Fibroblast of skin of right quadriceps (primary cell): ENCODE data around the gene DCXR.

Experiments
- DNase-seq: peaks from one replicate; pipeline ENCODE4 v3.0.0-alpha.2; 2013

DCXR gene

DNA sequence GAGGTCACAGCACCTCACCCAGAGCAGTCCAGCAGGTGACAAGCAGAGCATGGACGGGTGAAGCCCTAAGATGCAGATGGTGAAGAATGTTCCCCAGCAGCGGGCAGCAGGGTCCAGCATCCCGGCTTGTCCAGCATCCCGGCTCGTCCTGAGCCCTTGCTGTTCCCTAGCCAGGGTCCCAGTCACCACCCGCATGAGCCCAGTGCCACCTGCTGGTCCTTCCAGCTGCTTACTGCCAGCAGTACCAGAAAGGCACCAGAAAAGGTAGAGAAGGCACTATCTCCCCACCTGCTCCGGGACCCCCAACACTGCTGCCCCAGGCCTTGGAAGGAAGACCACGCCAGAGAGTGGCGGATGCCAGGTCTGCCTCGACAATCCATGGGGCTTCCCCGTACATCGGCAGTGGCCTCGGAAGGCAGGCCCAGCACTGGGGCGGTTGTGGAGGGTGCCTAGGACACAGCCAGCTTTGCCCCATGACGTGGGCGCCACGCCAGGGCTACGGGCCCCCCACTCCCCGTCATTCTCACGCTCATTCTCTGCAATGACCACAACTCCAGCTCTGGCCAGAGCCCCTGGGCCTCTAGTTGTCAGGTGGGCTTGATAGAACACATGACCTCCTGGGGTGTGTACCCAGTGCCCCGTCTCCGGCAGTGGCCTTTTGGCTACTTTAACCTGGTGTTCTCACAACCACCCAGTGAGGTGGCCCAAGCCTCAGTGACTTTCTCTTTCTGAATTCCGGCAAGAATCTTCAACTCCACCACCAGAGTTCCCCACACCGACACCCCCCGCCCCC, 16.2 kb downstream of the DCXR start:
- DNase-seq = peak; percentile 59

DNA sequence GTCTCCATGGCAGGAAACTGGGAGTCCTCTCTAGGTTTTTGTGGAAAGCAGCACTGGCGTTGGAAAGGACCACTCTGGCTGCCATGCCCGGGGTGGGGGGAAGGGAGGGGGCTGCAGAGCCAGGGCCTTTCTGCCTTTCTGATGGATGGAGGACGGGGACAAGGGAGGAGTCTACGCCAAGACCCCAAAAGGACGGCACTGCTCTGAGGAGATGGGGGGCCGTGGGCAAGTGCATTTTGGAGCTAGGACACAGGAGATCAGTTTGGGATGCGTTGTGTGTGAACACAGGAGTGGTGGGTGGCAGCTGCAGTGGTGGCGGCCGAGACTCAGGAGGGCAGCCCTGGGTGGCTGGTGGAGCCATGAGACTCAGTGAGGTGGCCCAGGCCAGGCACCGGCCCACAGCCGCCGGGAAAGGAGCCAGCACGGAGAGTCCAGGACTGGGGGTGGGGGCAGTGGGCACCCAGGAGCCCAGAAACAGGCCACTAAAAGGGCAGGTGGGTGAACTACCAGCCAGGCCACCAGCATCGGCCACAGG, 16.9 kb downstream of the DCXR start:
- DNase-seq = no peak

DNA sequence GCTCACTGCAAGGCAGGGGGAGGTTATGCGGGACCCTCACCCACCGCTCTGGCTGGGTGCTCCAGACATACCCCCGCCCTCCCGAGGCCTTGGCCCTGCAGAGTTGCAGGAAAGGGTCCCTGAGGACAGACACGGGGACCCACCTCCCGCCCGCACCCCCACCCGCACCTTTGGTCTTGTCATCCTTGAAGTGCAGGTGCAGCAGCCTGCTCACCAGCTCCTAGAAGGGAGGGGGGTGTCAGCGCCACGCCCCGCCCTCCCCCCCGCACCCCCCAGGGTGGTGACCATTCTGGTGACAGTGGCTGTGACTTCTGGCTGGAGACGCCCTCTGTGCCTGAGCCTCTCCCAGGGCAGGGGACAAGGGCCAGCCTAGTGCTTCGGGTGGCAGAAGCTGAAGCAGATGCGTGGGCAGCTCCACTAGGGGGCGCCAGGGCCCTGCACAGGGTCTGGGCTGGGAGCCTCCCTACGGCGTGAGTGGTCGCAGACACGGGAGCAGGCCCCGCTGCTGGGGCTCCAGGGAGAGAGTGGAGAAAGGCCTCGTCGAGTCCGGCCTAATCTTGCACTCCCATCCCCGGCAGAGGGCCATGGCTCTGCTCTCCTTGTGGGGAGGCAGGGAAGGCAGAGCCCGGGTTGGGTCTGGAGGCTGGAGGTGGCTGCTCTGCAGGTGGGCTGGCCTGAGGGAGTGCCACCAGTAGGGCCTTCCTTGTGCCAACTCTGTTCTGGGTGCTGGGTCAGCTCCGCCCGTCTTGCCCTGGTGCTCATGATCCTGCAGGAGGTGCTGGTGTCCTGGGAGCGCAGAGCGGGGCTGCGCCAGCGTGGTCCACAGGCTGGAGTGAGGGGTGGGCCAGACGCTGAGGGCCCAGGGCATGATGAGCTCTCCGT, 17.6 kb downstream of the DCXR start:
- no peak for DNase-seq

DNA sequence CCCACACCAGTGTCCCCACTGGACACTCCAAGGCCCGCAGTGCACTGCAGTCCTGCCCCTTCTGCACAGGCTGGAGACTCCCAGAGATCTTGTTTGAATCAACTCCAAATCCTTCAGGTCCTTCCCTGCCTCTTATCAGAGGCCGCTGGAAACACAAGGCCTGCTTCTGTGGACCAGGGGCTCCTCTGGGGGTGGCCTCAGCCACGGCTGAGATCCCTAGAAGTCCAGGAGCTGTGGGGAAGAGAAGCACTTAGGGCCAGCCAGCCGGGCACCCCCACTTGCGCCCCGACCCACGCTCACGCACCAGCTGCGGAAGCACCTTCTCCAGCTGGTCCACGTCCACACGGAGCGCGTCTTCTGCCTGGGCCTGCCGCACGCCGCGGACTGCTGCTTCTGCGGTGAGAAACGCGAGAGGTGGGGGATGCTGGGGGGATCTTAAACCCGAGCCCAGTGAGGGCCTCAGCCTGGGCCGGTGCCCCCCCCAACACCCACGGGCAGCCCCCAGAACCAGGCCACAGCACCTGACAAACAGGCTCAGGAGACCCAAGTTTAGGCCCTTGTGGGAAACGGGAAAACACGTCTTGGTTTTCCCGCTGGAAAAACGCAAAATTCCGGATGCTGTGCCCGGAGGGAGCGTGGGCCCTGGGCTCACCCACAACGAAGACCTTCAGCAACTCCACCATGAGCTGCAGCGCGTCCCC, 18.4 kb downstream of the DCXR start:
- DNase-seq = no peak

DNA sequence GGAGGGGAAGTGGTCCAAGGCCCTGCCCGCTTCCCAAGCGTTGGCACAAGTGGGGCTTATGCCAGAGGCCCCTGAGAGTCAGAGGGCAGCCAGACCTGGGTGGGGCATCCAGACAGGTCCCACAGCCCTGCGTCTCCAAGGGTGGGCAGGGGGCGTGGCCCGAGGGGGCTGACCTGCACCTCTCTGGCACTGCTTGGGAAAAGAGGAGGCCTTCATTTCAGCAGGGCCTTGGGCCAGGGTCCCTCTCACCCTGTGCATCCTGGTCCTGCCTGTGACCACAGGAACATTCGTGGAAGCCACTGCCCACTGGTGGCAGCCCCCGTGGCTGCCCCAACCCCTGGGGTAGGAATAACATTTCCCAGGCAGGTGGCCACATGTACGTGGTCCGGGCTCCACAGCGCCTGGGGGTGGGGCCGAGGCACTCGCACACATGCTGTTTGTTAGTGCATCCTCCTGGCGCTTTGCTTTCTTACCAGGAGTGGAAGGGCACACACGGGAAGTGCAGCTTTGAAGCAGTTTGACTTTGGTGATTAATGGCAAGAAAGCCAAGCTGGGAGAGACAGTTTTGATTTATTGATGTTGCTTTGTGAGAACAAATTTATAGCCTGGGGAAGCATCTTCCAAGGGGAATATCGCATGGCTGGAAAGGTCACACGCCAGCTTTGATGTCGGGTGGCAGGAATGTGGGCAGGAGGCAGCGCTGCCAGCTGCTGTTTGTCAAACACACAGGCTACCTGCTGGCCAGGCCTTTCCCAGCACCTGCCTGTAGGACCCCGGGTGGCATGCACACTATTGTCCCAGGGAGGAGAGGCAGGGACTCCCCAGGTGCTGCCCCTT, 19.1 kb downstream of the DCXR start:
- DNase-seq = no peak

- DNase-seq = no peak
Measured at GRCh38 chr17:82017612-82018151, 19.8 kb downstream of the DCXR start.

GRCh38 chr17:82016875-82017459, 20.5 kb downstream of the DCXR start:
- no peak for DNase-seq

GRCh38 chr17:82016061-82016874, 21.2 kb downstream of the DCXR start:
- DNase-seq = no peak

DNA sequence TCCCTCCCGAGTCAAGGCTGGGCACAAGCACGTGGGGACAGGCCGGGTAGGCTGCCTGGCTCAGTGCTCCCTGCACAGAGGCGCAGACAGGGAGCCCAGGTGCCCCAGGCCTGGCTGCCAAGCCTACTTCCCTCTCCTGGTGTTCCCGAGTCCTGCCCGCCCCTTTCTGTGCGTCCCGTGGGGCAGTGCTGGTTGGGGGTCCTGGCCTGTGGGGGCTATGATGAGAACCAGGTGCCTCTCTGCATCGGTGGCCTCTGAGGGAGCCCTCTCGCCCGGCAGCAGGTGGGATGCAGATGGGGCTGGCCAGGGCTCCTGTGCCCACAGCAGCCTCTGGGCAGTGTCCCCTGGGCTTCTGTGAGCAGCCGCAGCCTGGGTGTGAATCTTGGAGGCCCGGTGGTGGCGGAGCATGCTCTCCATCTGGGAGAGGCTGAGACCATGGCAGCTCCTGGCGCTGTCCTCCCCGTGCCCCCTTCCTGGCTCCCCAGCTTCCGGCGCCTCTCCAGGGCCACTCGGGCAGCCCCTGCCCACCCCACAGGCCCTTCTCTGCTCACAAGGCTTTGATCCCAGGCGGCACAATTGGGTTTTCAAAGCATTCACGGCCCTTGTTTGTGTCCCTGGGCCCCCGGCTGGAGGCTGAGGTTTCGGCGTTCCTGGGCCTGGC, 22.1 kb downstream of the DCXR start:
- no peak for DNase-seq

DNA sequence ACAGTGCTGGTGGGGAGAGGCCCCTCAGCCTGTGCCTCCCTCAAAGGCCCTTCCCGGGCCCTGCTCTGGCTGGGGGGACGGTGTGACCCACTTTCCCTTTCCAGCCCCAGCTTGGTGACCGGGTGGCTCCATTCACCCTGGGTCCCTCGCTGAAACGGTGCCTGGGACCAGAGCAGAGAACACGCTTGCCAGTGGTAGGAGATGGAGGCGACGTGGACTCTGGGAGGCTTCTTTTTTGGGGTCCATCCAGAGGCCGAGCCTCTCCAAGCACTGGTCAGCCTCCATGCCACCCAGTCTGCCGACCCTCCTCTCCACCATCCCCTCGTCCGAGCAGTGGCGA, 22.6 kb downstream of the DCXR start:
- no peak for DNase-seq

GRCh38 chr17:82014432-82014831, 23.1 kb downstream of the DCXR start:
- DNase-seq = no peak

DNA sequence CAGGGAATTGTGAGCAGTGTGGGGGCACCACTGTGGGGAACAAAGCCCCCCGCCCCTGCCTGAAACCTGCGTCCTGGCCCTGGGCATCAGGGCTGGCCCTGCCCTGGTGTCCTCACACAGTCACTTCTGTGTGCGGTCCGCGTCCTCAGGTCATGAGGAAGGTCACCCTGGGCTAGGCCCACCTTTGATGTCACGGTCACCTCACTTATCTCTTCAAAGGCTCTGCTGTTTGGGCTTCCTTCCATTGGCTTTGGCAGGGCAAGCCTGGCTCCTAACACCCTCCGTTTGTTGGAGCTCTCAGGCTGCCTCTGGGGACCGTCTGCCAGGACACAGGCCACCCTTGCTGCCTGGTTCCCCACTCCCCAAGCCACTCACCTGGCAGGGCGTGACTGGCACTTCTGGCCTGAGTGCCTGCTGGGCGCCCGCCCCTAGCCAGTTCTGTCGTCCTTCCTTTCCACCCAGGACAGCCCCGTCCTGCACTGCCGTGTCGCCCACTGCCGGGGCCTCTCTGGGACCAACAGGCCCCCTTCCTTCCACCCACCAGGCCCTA, 23.6 kb downstream of the DCXR start:
- no peak for DNase-seq

DNA sequence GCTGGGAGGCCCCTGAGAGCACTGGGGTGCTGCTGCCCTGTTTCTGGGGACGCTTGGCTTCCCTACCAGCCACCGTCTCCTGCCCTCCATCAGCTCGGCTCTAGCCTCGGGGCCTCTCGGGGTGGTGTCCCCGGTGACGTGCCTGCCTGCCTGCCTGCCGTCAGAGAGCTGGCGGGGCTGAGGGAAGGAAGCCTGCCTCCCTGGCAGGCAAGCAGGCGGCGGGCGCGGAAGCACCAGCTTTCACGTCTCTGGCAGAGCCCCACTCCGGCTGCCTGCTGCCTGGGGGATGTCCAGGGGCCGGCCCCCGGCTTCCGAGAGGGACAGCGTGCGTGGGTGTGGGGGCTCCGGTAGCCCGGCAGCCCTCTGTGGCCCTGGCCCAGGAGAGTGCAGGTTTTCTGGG, 24.2 kb downstream of the DCXR start:
- DNase-seq = no peak

DNA sequence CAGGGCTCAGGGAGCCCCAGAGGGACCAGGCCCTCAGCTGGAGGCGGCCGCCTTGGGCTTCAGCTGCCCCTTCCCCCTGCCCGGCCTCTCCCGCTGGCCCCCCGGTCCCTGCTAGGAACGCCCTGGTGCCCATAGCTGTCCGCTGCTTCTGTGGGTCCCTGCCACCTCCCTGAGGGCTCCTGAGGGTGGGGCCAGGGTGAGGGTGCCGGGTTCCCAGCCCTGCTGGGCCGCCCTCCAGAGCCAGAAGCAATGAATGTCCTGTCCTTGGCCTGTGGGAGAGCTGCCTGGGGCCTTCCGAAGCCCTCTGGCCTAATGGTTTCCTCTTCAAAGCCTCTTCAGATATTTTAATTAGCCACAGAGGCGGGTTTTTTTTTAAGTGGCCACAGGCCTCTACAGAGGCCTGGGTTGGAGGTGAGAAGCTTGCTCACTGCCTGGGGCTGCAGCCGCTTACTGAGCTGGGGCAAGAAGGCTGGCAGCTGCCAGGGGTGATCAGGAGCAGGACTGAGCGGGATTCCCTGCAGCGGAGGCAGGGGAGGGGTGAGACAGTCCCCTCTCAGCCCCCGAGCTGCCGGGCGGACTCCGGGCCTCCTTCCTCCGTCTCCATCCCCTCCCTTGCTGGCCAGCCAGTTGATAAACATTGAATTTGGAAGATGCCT, 24.7 kb downstream of the DCXR start:
- DNase-seq = no peak

DNA sequence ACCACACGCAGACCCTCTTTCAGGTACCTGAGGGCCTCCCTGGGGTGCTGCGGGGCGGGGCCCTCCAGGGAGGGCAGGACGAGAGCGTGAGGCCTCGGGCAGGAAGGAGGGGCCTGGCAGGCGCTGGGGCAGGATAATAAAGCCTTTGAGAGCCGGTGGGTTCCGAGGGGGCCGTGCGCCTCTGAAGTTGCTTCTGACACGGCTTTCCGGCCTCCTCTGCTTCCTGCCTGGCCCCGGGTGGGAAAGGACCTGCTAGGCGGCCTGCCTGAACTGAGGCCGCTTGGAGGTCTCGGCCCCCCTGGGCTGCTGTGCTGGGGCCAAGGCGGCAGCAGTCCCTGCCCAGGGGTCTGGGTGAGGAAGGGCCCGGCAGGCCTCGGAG, 25.2 kb downstream of the DCXR start:
- no peak for DNase-seq

DNA sequence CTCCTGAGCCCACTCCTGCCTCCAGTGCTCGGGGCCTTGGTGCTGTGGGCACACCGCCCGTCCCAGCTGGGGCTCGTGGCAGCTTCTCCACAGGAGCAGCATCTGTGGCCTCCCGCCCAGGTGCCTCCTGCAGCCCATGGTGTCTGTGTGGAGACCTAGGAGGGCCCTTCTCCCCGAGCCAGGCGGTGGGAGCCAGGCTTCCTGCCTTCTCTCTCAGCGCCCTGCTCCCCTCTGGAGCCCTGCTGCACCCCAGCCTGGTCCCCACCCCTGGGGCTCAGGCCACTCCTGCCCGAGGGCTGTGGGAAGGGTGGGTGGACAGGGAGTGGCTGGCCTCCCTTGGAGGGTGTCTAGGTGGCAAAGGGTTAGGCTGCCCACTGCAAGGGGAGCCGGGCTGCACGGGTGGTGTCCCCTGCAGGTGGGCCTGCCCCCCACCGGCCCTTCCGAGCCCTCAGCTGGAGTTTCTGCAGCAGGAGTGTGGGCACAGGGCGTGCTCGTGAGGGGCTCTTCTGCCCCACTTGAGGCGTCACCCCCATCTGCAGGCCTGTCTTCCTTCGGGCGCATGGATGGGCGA, 25.8 kb downstream of the DCXR start:
- DNase-seq = no peak

DNA sequence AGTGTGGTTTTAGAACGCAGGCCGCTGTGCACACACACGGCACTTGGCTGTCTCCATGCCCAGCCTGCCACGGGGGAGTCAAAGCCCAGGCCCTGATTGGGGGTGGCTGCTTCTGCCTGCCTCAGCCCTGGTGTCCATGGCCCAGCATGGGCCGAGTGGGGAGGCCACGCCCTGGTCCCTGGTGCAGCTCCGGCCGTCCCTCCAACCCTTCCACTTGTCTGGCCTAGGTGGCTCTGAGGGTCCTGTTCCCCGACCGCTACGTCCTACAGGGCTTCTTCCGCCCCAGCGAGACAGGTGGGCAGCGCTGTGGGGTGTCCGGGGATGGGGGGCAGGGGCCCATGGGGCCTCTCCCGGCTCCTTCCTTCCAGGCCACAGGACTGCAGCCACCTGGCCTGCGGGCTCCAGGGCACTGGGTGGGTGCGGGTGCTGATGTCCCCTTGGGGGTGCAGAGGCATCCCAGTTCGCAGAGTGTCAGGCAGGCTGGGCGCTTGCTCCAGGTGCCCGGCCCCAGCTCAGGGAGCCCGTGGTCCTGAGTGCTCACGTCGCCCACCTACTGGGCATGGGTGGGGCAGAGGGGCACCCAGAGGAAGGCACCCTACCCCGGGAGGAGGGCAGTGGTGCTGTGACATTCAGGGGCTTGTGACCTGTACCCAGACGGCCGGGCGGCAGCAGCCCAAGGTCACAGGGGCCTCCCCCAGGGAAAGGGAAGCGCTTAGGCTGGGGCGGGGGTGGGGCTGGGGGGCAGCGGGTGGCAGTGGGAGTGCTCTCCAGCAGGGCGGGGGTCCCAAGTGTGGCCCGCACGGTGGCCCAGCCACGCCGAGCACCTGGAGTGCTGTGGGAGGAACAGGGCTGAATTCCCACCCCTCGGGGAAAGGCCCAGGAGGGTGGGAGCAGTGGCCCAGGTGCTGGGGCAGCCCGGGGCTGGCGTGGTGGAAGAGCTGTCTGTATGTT, 26.6 kb downstream of the DCXR start:
- no peak for DNase-seq

DNA sequence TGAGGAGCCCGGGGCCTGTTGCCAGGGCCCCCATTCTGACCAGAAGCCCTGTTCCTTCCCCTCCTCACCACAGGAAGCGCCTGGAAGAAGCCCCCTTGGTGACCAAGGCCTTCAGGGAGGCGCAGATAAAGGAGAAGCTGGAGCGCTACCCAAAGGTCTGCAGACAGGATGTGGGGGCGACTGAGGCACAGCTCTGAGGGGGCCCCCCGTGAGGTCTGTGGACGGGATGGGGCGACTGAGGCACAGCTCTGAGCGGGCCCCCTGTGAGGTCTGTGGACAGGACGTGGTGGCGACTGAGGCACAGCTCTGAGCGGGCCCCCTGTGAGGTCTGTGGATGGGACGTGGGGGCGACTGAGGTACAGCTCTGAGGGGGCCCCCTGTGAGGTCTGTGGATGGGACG, 28.1 kb downstream of the DCXR start:
- DNase-seq = no peak
